ENCODE data around the gene EHBP1L1. TPM values are rescaled to one million over a fixed set of nuclear protein-coding genes. Genes with fewer than 3 reads are reported as not detected.

Gene EHBP1L1
- total and polyA plus RNA-seq, 2 donors (not counting 1 experiment from before 2014, with no cell fraction given), result 12.8 to 53.5 TPM

DNA sequence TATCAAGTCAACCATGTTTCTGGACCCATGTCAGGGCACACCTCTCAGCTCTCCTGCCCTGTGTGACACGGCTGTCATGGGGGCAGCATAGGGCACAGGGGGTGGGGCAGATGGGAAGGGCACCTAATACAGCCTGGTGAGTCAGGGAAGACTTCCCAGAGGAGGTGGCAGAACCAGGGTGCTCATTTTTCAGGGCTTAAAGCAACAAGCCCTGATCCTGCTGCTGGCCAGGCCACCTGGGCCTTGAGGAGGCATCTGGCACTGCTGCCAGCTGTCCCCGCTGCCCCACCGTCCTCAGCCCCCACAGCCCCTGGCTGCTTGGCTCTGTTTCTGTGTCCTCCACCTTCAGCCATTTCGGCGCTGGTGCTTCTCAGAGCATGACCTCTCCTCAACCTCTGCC is 33.8 kb downstream of the EHBP1L1 start:
- H3K36me3 ChIP-seq (ENCODE audit: control insufficient read depth, insufficient read depth, low read length), result peaks cover 22% of the 10 kb centered on the region
- H3K27me3 ChIP-seq (ENCODE audit: control insufficient read depth, insufficient read depth, low read length), result no peaks in the 10 kb centered on the region
- H4K20me1 ChIP-seq (ENCODE audit: control insufficient read depth, extremely low read depth, insufficient read depth, low read length), result no peaks in the 10 kb centered on the region
- H3K4me2 ChIP-seq (ENCODE audit: extremely low read depth, insufficient read depth, low read length), result peak overlapping the region; percentile 35
- no peak overlapping the region for H3K9ac ChIP-seq (ENCODE audit: insufficient read depth, low read length)
- no peak overlapping the region for H3K4me3 ChIP-seq (replicated peaks in 1 of 4; ENCODE audit: control extremely low read depth in 1 of 4, insufficient read depth in 1 of 4, low read depth in 3 of 4, low read length in 4 of 4)
- no peaks in the 10 kb centered on the region for H3K9me3 ChIP-seq (ENCODE audit: control insufficient read depth, insufficient read depth, low read depth, low read length)
- H3K79me2 ChIP-seq (ENCODE audit: control insufficient read depth, insufficient read depth, low read length), result peaks cover 38% of the 10 kb centered on the region
- no peak for TF ChIP-seq EZH2 (IDR thresholded peaks at IDR 0.05; ENCODE audit: low read length, missing control alignments)
- TF ChIP-seq, protein P1, sequence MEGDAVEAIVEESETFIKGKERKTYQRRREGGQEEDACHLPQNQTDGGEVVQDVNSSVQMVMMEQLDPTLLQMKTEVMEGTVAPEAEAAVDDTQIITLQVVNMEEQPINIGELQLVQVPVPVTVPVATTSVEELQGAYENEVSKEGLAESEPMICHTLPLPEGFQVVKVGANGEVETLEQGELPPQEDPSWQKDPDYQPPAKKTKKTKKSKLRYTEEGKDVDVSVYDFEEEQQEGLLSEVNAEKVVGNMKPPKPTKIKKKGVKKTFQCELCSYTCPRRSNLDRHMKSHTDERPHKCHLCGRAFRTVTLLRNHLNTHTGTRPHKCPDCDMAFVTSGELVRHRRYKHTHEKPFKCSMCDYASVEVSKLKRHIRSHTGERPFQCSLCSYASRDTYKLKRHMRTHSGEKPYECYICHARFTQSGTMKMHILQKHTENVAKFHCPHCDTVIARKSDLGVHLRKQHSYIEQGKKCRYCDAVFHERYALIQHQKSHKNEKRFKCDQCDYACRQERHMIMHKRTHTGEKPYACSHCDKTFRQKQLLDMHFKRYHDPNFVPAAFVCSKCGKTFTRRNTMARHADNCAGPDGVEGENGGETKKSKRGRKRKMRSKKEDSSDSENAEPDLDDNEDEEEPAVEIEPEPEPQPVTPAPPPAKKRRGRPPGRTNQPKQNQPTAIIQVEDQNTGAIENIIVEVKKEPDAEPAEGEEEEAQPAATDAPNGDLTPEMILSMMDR (conservative IDR thresholded peaks at IDR 0.05 in 1 of 2, IDR thresholded peaks at IDR 0.05 in 1 of 2; ENCODE audit: low read depth in 1 of 2, low read length in 2 of 2), result no peak
- H2AFZ ChIP-seq (ENCODE audit: low read length), result no peak overlapping the region
- H3K4me1 ChIP-seq (ENCODE audit: control insufficient read depth, extremely low read depth, insufficient read depth, low read length), result peaks cover 34% of the 10 kb centered on the region
- no peak for DNase-seq (ENCODE audit: low read depth in 2 of 2)
- H3K27ac ChIP-seq (ENCODE audit: insufficient read depth, low read length), result no peak overlapping the region

DNA sequence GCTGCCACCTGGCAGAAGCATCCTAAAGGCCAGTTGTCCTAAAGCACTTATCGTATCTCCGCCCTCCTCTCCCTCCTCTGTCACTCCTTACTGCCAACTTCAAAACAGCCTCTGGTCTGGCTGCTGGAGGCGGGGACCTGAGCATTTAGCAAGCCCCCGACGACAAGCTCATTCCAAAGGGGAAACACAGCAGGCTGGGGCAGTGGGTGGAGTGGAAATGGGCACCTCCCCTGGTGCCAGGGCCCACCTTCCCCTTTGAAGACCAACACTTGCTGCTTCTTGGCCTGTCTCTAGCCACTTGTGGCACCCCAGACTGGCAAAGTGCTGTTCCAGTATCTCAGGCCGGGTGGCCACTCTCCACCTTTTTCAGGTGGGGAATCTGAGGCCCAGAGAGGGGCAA is 34.6 kb downstream of the EHBP1L1 start:
- Histone ChIP-seq H3K79me2 (ENCODE audit: control insufficient read depth, insufficient read depth, low read length) (peaks cover 38% of the 10 kb centered on the region), H3K36me3 (ENCODE audit: control insufficient read depth, insufficient read depth, low read length) (peaks cover 15% of the 10 kb centered on the region), H3K4me1 (ENCODE audit: control insufficient read depth, extremely low read depth, insufficient read depth, low read length) (peaks cover 34% of the 10 kb centered on the region), H3K4me2 (ENCODE audit: extremely low read depth, insufficient read depth, low read length) (no peak overlapping the region), H4K20me1 (ENCODE audit: control insufficient read depth, extremely low read depth, insufficient read depth, low read length) (no peaks in the 10 kb centered on the region), H3K9ac (ENCODE audit: insufficient read depth, low read length) (peak overlapping the region; percentile 20), H3K9me3 (ENCODE audit: control insufficient read depth, insufficient read depth, low read depth, low read length) (no peaks in the 10 kb centered on the region), H3K27me3 (ENCODE audit: control insufficient read depth, insufficient read depth, low read length) (no peaks in the 10 kb centered on the region), H2AFZ (ENCODE audit: low read length) (no peak overlapping the region), H3K27ac (ENCODE audit: insufficient read depth, low read length) (no peak overlapping the region), H3K4me3 (replicated peaks in 1 of 4; ENCODE audit: control extremely low read depth in 1 of 4, insufficient read depth in 1 of 4, low read depth in 3 of 4, low read length in 4 of 4) (peak overlapping the region in 1 of 4 experiments; percentile 2)
- DNase-seq (ENCODE audit: low read depth in 2 of 2), result no peak
- TF ChIP-seq, protein P1 (conservative IDR thresholded peaks at IDR 0.05 in 1 of 2, IDR thresholded peaks at IDR 0.05 in 1 of 2; ENCODE audit: low read depth in 1 of 2, low read length in 2 of 2), result no peak
- TF ChIP-seq EZH2 (IDR thresholded peaks at IDR 0.05; ENCODE audit: low read length, missing control alignments), result no peak

DNA sequence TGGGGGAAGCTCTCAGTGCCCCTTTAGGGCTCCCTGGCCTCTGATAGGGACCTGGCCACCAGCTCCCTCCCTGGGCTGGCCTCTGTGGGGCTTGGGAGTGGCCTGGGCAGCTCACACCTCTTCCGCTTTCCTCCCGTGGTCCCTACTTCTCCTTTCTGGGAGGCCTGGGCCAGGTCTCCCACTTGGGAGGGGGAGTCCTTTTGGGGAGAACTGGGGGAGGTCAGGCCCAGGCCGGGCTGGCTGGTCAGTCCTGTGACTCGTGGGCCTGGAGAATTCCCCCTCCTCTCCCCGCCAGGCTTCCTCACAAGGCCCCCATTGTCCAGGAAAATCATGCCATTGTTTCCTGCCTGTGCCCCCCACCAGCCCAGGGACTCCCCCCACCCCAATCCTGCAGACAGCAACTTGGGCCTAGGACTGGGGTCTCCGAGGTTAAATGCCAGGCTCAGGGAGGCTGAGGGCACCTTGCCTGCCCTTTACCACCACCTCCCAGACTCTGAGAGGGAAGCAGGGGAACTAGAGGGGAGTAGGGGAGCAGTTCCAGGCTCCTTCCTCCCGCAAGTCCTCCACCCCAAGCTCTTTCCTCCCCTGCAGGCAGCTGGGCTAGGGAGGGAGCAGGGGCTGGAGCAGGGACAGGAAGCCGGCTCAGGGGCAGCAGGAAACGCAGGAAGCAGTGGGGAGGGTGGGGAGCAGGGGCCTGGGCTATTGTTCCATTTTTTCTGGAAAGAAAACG is 35.3 kb downstream of the EHBP1L1 start:
- TF ChIP-seq, protein P1 (conservative IDR thresholded peaks at IDR 0.05 in 1 of 2, IDR thresholded peaks at IDR 0.05 in 1 of 2; ENCODE audit: low read depth in 1 of 2, low read length in 2 of 2), result no peak
- no peak for TF ChIP-seq EZH2 (IDR thresholded peaks at IDR 0.05; ENCODE audit: low read length, missing control alignments)
- Histone ChIP-seq H3K4me3 (replicated peaks in 1 of 4; ENCODE audit: control extremely low read depth in 1 of 4, insufficient read depth in 1 of 4, low read depth in 3 of 4, low read length in 4 of 4) (peak overlapping the region in 2 of 4 experiments; percentile 23 to 90), H3K79me2 (ENCODE audit: control insufficient read depth, insufficient read depth, low read length) (peaks cover 40% of the 10 kb centered on the region), H3K4me2 (ENCODE audit: extremely low read depth, insufficient read depth, low read length) (peak overlapping the region; percentile 59), H3K27me3 (ENCODE audit: control insufficient read depth, insufficient read depth, low read length) (no peaks in the 10 kb centered on the region), H3K27ac (ENCODE audit: insufficient read depth, low read length) (no peak overlapping the region), H3K4me1 (ENCODE audit: control insufficient read depth, extremely low read depth, insufficient read depth, low read length) (peaks cover 34% of the 10 kb centered on the region), H3K36me3 (ENCODE audit: control insufficient read depth, insufficient read depth, low read length) (peaks cover 13% of the 10 kb centered on the region), H4K20me1 (ENCODE audit: control insufficient read depth, extremely low read depth, insufficient read depth, low read length) (no peaks in the 10 kb centered on the region), H3K9ac (ENCODE audit: insufficient read depth, low read length) (no peak overlapping the region), H2AFZ (ENCODE audit: low read length) (no peak overlapping the region), H3K9me3 (ENCODE audit: control insufficient read depth, insufficient read depth, low read depth, low read length) (no peaks in the 10 kb centered on the region)
- DNase-seq (ENCODE audit: low read depth in 2 of 2), result no peak

Data from fibroblast of lung (primary cell).